ENCODE results near the gene POLD2.

GRCh38 chr7:44096326-44096881 lies 26.9 kb downstream of the POLD2 start:
- TF ChIP-seq CTCF (IDR thresholded peaks at IDR 0.05) (no peak), POLR2AphosphoS5 (IDR thresholded peaks at IDR 0.05) (no peak)

Data from breast epithelium (tissue), 3 donors.